NCI-H187 treated with DMSO at 0.1 percent for 48 hours (cell line): ENCODE results near the gene AOAH.

Experiments
- DNase-seq: peaks from one replicate; lab custom pipeline; 2025; lab: John Stamatoyannopoulos, UW

The AOAH gene

GRCh38 chr7:36629351-36629750, 94.9 kb downstream of the AOAH start:
- DNase-seq, result no peak

- DNase-seq, result no peak
Observed at GRCh38 chr7:36627836-36628235, 96.5 kb downstream of the AOAH start.

- DNase-seq, result no peak
Observed at GRCh38 chr7:36626111-36626510, 98.2 kb downstream of the AOAH start.

GRCh38 chr7:36625247-36625646, 99.0 kb downstream of the AOAH start:
- no peak for DNase-seq

GRCh38 chr7:36623247-36623646, 101.0 kb downstream of the AOAH start:
- DNase-seq, result no peak

- no peak for DNase-seq
Observed at GRCh38 chr7:36621396-36621795, 102.9 kb downstream of the AOAH start.

GRCh38 chr7:36620166-36620708, 104.1 kb downstream of the AOAH start:
- no peak for DNase-seq

- DNase-seq, result no peak
Observed at GRCh38 chr7:36617408-36617807, 106.9 kb downstream of the AOAH start.

GRCh38 chr7:36615852-36616540, 108.3 kb downstream of the AOAH start:
- DNase-seq, result no peak

- DNase-seq, result no peak
Observed at GRCh38 chr7:36614959-36615358, 109.3 kb downstream of the AOAH start.

- no peak for DNase-seq
Observed at GRCh38 chr7:36613031-36613614, 111.2 kb downstream of the AOAH start.

GRCh38 chr7:36611703-36612102, 112.6 kb downstream of the AOAH start:
- DNase-seq, result no peak

- peak; percentile 77 for DNase-seq
Observed at GRCh38 chr7:36607721-36608095, 116.6 kb downstream of the AOAH start.

- DNase-seq, result no peak
Observed at GRCh38 chr7:36606976-36607720, 117.1 kb downstream of the AOAH start.

GRCh38 chr7:36606153-36606975, 117.9 kb downstream of the AOAH start:
- no peak for DNase-seq

GRCh38 chr7:36605261-36606051, 118.8 kb downstream of the AOAH start:
- DNase-seq, result no peak

GRCh38 chr7:36604806-36605205, 119.5 kb downstream of the AOAH start:
- DNase-seq, result no peak

GRCh38 chr7:36602934-36603887, 121.1 kb downstream of the AOAH start:
- DNase-seq, result no peak

GRCh38 chr7:36602511-36602910, 121.8 kb downstream of the AOAH start:
- no peak for DNase-seq

GRCh38 chr7:36601601-36602000, 122.7 kb downstream of the AOAH start:
- no peak for DNase-seq
